Activated CD4-positive, alpha-beta T cell treated with anti-CD3 and anti-CD28 coated beads for 4 hours (primary cell): ENCODE measurements around the gene TBC1D16.

ENCODE experiments used
- DNase-seq, 2 donors: peaks; one replicate each; pipeline ENCODE4 v3.0.0-alpha.2; 2020

The TBC1D16 gene

DNA sequence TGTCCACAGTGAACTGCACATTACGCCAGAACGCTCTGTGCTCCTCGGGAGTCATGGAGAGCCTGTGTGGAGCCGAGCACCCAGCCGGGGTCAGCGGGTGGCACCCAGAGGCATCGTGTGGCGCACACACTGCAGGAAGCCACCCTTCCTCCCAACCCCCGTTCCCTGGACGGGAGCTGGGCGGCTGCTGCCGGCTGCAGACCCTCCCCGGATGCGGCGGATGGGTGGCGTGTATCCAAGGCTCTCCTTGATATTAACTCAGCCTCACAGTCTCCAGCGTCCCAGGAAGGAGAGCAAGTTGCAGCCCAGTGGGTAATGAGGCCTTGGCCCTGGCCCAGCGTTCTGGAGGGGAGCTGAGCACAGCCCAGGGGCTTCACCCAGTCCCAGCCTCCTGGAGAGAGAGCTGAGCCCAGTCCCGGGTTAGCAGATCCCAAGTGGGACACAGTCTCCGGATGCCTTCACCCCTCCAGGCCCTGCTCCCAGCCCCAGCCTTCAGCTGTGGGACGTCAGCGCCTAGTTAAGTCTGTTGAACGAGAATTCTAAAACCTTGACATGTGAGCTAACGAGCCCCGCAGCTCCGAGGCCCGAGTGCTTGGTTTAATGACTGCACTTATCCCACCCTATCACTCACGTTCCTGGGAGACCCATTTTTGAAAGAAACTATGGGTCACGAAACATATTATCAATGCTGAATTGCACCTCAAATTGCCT, 86.6 kb downstream of the TBC1D16 start:
- no peak for DNase-seq

DNA sequence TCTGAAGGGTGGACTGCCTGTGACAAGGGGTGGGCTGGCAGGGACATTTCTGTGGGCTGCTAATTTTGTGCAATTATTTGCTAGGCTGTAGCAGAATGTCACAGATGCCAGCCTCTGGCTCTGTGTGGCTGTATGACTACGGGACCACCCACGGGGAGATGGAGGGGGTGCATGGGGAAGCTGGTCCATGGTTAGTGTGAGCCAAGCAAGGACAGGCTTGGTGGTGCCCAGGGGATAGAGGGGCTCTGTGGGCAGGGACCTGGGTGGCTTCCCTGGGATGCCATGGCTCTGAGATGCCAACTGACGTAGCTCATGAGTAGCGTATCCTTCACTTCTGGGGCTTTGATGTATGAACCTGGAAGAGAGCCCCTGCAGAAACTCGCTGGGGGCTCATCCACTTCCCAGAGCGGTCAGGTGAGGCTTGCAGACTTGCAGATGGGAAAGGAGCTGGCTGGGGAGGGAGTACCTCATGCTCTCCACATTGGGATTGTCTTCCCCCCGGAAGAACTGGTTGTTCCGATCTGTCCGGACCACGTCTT, 87.2 kb downstream of the TBC1D16 start:
- DNase-seq = no peak

DNA sequence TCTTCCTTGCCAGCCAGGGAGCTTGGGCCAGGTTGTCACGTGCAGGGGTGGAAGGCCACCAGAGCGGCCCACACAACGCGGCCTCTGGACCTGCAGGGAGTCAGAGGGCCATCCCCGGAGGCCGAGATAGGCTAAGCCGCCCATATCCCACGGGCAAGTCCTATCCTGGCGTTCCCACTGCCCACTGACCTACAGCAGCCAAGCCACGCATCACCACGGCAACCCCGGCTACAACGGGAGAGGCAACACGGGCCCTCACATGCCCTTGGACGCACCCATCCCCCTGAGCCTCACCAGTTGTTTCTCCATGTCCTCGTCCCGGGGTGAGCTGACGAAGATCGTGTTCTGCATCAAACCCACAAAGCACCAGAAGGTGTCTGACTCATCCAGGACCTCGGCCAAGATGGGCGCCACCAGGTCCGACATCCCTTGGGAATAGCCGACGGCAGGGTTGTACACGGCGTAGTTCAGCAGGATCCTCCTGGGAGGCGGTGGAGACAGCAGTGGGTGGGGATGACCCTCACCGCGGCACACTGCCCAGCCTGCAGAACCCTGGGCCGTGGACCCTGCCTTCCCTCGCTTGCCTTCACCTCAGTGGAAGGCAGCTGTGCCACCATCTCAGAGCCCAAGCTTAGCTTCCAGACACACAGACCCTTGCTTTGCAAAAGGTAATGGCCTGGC, 88.2 kb downstream of the TBC1D16 start:
- DNase-seq = no peak

GRCh38 chr17:79946352-79947231, 89.1 kb downstream of the TBC1D16 start:
- no peak for DNase-seq

GRCh38 chr17:79945591-79946255, 89.9 kb downstream of the TBC1D16 start:
- DNase-seq = no peak

GRCh38 chr17:79944821-79945391, 90.8 kb downstream of the TBC1D16 start:
- no peak for DNase-seq

GRCh38 chr17:79944251-79944812, 91.3 kb downstream of the TBC1D16 start:
- no peak for DNase-seq

GRCh38 chr17:79943347-79944241, 92.1 kb downstream of the TBC1D16 start:
- DNase-seq = no peak

DNA sequence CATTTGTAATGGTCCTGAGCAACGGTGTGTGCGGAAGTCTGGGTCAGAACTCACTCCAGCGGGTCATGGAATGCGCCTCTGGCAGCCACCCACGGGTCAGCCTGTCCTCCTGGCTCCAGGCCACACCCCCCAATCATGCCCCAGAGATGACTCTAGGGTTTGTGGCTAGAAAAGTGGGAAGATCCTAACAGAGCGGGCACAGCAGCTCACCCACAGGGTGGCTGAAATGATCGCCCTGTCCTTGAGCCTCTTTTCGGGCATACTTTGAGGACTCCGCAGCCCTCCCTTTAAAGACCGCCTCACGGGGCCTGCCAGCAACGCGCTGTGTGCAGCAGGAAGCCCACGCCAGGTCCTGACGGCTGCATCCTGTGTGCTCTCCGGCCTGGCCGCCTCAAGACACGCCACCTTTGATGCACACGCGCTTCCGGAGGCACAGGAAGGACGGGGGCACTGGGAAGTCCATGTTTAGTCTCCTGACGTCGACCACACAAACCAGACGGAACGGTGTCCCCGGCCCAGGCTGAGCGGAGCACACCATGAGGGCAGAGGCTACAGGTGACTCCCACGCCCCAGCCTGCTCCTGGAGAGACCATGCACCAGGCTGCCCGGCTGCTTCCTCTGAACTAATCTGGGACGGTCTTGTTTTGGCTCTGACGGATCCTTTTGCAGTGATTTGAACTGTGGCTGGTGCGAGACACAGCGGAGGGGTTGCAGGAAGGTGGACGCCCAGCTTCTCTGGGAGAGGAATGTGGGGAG, 92.9 kb downstream of the TBC1D16 start:
- DNase-seq = no peak

DNA sequence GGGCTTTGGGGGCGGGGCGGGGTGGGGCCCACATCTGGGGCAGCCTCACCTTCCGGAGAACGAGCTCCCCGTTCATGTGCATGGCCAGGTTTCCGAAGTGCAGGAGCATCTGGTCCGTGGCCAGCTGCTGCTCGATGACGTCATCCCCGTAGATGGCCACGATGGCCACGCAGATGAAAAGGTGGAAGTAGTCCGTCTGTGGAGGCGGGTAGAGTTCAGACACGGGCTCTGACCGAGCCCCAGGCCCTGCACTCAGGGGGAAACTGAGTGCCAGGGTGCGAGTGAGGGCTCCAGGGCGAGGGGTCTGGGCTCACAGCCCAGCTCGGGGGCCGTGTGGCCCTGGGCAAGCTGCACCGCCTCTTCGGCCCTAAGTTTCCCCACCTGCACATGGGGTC, 93.7 kb downstream of the TBC1D16 start:
- no peak for DNase-seq

DNA sequence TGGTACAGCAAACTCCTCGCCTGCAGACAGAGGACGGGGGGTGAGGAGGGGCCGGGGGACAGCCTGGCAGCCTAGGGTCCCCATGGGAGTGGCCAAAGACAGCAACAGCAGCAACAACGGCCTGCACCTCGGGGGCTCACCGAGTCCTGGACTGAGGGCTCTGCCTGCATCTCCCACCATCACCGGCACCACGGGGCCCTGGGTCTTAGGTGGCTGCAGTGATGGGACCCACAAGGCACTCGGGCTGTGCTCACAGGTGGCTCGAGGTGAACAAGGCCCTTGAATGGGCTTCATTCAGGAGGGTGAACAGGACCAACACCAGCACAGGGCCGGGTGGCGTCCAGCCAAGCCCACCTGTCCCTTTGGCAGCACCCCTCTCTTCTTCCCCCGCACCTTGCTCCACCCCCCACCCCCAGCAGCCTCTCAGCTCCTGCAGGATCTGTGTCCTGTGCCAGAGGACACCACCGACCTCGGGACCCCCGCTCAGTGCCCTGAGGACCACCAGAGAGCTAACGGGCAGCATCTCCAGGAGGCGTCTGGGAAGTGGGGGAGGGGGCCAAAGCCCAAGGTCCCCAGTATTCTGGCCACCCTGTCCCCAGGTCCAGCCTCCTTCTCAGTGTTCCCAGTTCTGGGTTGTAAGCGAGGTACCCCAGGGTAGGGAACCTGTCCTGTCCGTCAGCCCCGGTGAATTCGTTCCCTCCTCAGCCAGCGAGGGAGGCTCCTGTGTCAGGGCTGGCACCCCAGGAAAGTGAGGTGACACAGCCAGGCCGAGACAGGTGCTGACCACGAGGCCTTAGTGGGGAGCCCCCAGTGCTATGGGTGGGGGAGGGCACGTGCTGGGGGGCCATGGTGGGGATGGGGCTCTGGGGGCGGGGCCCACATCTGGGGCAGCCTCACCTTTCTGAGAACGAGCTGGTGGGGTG, 94.3 kb downstream of the TBC1D16 start:
- DNase-seq = no peak

DNA sequence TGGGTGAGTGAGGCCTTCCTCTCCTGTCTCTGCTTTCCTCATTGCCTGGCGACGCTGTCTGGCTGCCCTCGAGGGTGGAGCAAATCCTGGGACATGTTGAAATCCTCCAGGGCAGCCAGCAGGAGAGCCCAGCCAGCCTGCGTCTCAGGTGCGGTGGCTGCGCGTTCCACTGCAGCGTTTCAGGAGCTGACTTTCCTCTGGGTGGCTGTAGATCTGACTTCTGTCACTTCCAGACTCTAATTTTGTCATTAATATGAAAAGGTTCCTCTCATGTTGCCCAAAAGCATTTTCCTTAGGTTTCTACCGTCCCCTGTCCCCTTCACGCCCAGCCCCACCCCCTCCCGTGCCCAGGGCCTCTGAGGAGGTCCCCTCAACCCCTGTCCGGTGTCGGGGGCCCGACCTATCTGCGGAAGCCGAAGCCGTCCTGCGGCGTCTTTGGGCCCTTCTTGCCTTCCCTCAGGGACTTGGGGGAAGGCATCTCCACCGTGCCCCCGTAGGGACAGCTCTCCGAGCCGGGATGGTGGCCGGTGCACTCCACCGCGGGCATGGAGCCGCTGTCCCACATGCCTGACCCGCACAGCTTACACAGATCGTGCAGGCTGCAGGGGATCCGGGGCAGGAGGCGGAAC, 95.1 kb downstream of the TBC1D16 start:
- DNase-seq = no peak

GRCh38 chr17:79939755-79940458, 95.8 kb downstream of the TBC1D16 start:
- no peak for DNase-seq

- no peak for DNase-seq
Observed at GRCh38 chr17:79939094-79939435, 96.6 kb downstream of the TBC1D16 start.

- no peak for DNase-seq
Observed at GRCh38 chr17:79938336-79939093, 97.2 kb downstream of the TBC1D16 start.

- no peak for DNase-seq
Observed at GRCh38 chr17:79937391-79938335, 98.0 kb downstream of the TBC1D16 start.
